ENCODE results near the gene CTSC.
A peak's percentile ranks its signal among the peaks of the same experiment; 100 is the strongest.
"Not testable (repeated sequence)": the region's sequence is repeated elsewhere in the genome, so short reads cannot be mapped to it uniquely, and the experiment has no call there.

The CTSC gene

GRCh38 chr11:88335284-88335683 is 2.3 kb downstream of the CTSC start:
- Histone ChIP-seq H3K36me3 (peaks cover 42% of the 10 kb centered on the region), H3K27ac (no peak overlapping the region), H3K4me3 (peak overlapping the region; percentile 91), H3K9ac (peak overlapping the region; percentile 97; the same call in 1 of the 2 replicates), H3K4me1 (peaks cover 63% of the 10 kb centered on the region), H4K20me1 (peaks cover 25% of the 10 kb centered on the region), H3K27me3 (no peaks in the 10 kb centered on the region), H3K4me2 (peak overlapping the region; percentile 89), H3K9me3 (no peaks in the 10 kb centered on the region)
- TF ChIP-seq Cebpa-rat (IDR thresholded peaks at IDR 0.05), result peak; percentile 69

- Histone ChIP-seq H3K4me3 (peak overlapping the region; percentile 91; the same call in 1 of the 2 replicates), H3K4me1 (peaks cover 69% of the 10 kb centered on the region), H3K4me2 (peak overlapping the region; percentile 89), H3K27me3 (no peaks in the 10 kb centered on the region), H4K20me1 (peaks cover 37% of the 10 kb centered on the region), H3K36me3 (peaks cover 56% of the 10 kb centered on the region), H3K9ac (no peak overlapping the region), H3K9me3 (no peaks in the 10 kb centered on the region), H3K27ac (peak overlapping the region; percentile 22; the same call in 1 of the 2 replicates)
- no peak for TF ChIP-seq Cebpa-rat (IDR thresholded peaks at IDR 0.05)
These were observed 3.7 kb downstream of the CTSC start for GRCh38 chr11:88333862-88334261.

GRCh38 chr11:88332851-88333250 is 4.7 kb downstream of the CTSC start:
- Histone ChIP-seq H3K4me2 (peak overlapping the region; percentile 10; the same call in 1 of the 2 replicates), H3K9me3 (no peaks in the 10 kb centered on the region), H3K4me1 (peaks cover 64% of the 10 kb centered on the region), H3K9ac (no peak overlapping the region), H4K20me1 (peaks cover 47% of the 10 kb centered on the region), H3K36me3 (peaks cover 66% of the 10 kb centered on the region), H3K27me3 (no peaks in the 10 kb centered on the region), H3K4me3 (no peak overlapping the region), H3K27ac (no peak overlapping the region)
- no peak for TF ChIP-seq Cebpa-rat (IDR thresholded peaks at IDR 0.05)

GRCh38 chr11:88330826-88331428 is 6.6 kb downstream of the CTSC start:
- Histone ChIP-seq H3K9me3 (no peaks in the 10 kb centered on the region), H3K27me3 (no peaks in the 10 kb centered on the region), H4K20me1 (peaks cover 67% of the 10 kb centered on the region), H3K36me3 (peaks cover 85% of the 10 kb centered on the region), H3K4me3 (no peak overlapping the region), H3K27ac (no peak overlapping the region), H3K4me2 (no peak overlapping the region), H3K4me1 (peaks cover 69% of the 10 kb centered on the region), H3K9ac (no peak overlapping the region)
- no peak for TF ChIP-seq Cebpa-rat (IDR thresholded peaks at IDR 0.05)

- H3K27ac ChIP-seq, result no peak overlapping the region
- no peak for TF ChIP-seq Cebpa-rat (IDR thresholded peaks at IDR 0.05)
- no peak overlapping the region for H3K4me3 ChIP-seq
- no peaks in the 10 kb centered on the region for H3K9me3 ChIP-seq
- peaks cover 79% of the 10 kb centered on the region for H4K20me1 ChIP-seq
- H3K9ac ChIP-seq, result no peak overlapping the region
- H3K4me2 ChIP-seq, result no peak overlapping the region
- peaks cover 57% of the 10 kb centered on the region for H3K4me1 ChIP-seq
- no peaks in the 10 kb centered on the region for H3K27me3 ChIP-seq
- H3K36me3 ChIP-seq, result peaks cover 97% of the 10 kb centered on the region
These were observed 7.8 kb downstream of the CTSC start for GRCh38 chr11:88329563-88330250.

- no peak overlapping the region for H3K9ac ChIP-seq
- no peaks in the 10 kb centered on the region for H3K9me3 ChIP-seq
- no peak for TF ChIP-seq Cebpa-rat (IDR thresholded peaks at IDR 0.05)
- no peak overlapping the region for H3K27ac ChIP-seq
- H3K4me3 ChIP-seq, result no peak overlapping the region
- peaks cover 100% of the 10 kb centered on the region for H3K36me3 ChIP-seq
- peaks cover 97% of the 10 kb centered on the region for H4K20me1 ChIP-seq
- H3K4me2 ChIP-seq, result no peak overlapping the region
- peaks cover 36% of the 10 kb centered on the region for H3K4me1 ChIP-seq
- H3K27me3 ChIP-seq, result no peaks in the 10 kb centered on the region
These were observed 9.9 kb downstream of the CTSC start for GRCh38 chr11:88327462-88328143.

GRCh38 chr11:88327061-88327460 is 10.5 kb downstream of the CTSC start:
- Histone ChIP-seq H3K27ac (no peak overlapping the region), H3K9ac (no peak overlapping the region), H3K4me3 (no peak overlapping the region), H3K4me2 (no peak overlapping the region), H4K20me1 (peaks cover 97% of the 10 kb centered on the region), H3K36me3 (peaks cover 100% of the 10 kb centered on the region), H3K9me3 (no peaks in the 10 kb centered on the region), H3K4me1 (peaks cover 30% of the 10 kb centered on the region), H3K27me3 (no peaks in the 10 kb centered on the region)
- no peak for TF ChIP-seq Cebpa-rat (IDR thresholded peaks at IDR 0.05)

- H3K36me3 ChIP-seq, result peaks cover 100% of the 10 kb centered on the region
- no peak overlapping the region for H3K4me2 ChIP-seq
- no peak for TF ChIP-seq Cebpa-rat (IDR thresholded peaks at IDR 0.05)
- H4K20me1 ChIP-seq, result peaks cover 97% of the 10 kb centered on the region
- no peak overlapping the region for H3K4me3 ChIP-seq
- H3K27me3 ChIP-seq, result no peaks in the 10 kb centered on the region
- peaks cover 21% of the 10 kb centered on the region; the same call in 1 of the 2 replicates for H3K4me1 ChIP-seq
- H3K27ac ChIP-seq, result no peak overlapping the region
- H3K9ac ChIP-seq, result no peak overlapping the region
- no peaks in the 10 kb centered on the region for H3K9me3 ChIP-seq
These were observed 11.4 kb downstream of the CTSC start for GRCh38 chr11:88326099-88326498.

- no peaks in the 10 kb centered on the region for H3K9me3 ChIP-seq
- H4K20me1 ChIP-seq, result peaks cover 97% of the 10 kb centered on the region
- no peak overlapping the region for H3K4me2 ChIP-seq
- H3K27ac ChIP-seq, result no peak overlapping the region
- no peak overlapping the region for H3K9ac ChIP-seq
- no peak for TF ChIP-seq Cebpa-rat (IDR thresholded peaks at IDR 0.05)
- H3K4me3 ChIP-seq, result no peak overlapping the region
- no peaks in the 10 kb centered on the region for H3K27me3 ChIP-seq
- peaks cover 100% of the 10 kb centered on the region for H3K36me3 ChIP-seq
- 0 out of 2 replicates have a peak, but pooled peaks cover 17% of the 10 kb centered on the region for H3K4me1 ChIP-seq
These were observed 12.8 kb downstream of the CTSC start for GRCh38 chr11:88324562-88325345.

GRCh38 chr11:88322881-88323280 is 14.7 kb downstream of the CTSC start:
- not testable (repeated sequence) for H3K9ac ChIP-seq, H3K27me3 ChIP-seq, H3K27ac ChIP-seq, H3K4me2 ChIP-seq, H3K4me3 ChIP-seq, H3K9me3 ChIP-seq
- 0 out of 2 replicates have a peak, but pooled peaks cover 11% of the 10 kb centered on the region for H3K4me1 ChIP-seq
- peaks cover 99% of the 10 kb centered on the region for H4K20me1 ChIP-seq
- peaks cover 92% of the 10 kb centered on the region for H3K36me3 ChIP-seq

- H3K9me3 ChIP-seq, H3K27me3 ChIP-seq, H3K4me3 ChIP-seq, H3K4me2 ChIP-seq, H3K4me1 ChIP-seq, H3K27ac ChIP-seq, H3K9ac ChIP-seq: not testable (repeated sequence)
- Histone ChIP-seq H4K20me1 (peaks cover 98% of the 10 kb centered on the region), H3K36me3 (peaks cover 89% of the 10 kb centered on the region)
These were observed 16.1 kb downstream of the CTSC start for GRCh38 chr11:88321412-88321811.
